ENCODE data around the gene AQR.

AQR gene

GRCh38 chr15:34879107-34879506, 90.4 kb downstream of the AQR start:
- Histone ChIP-seq H3K4me3 (ENCODE audit: low read length, poor library complexity, severe bottlenecking) (no peak overlapping the region), H3K9ac (ENCODE audit: low read depth, low read length, poor library complexity, severe bottlenecking) (no peak overlapping the region), H3K9me3 (ENCODE audit: insufficient read depth, low read depth, low read length) (no peaks in the 10 kb centered on the region), H4K20me1 (ENCODE audit: insufficient read depth, low read length, poor library complexity, severe bottlenecking) (no peaks in the 10 kb centered on the region), H3K9me2 (replicated peaks; ENCODE audit: low read depth, low read length) (no peaks in the 10 kb centered on the region), H3K36me3 (ENCODE audit: insufficient read depth, low read length) (peaks cover 68% of the 10 kb centered on the region), H3K4me1 (ENCODE audit: insufficient read depth, low read length, poor library complexity, severe bottlenecking) (no peaks in the 10 kb centered on the region), H2AFZ (ENCODE audit: low read length) (no peak overlapping the region), H3K4me2 (ENCODE audit: low read depth, low read length, poor library complexity, severe bottlenecking) (no peak overlapping the region), H3F3A (ENCODE audit: low read depth) (no peaks in the 10 kb centered on the region), H3K79me2 (ENCODE audit: insufficient read depth, low read length) (no peaks in the 10 kb centered on the region), H3K27me3 (ENCODE audit: insufficient read depth, low read length, poor library complexity, severe bottlenecking) (no peaks in the 10 kb centered on the region)
- TF ChIP-seq EZH2phosphoT487 (IDR thresholded peaks at IDR 0.05; ENCODE audit: borderline replicate concordance) = no peak
- TF ChIP-seq CTCF (conservative IDR thresholded peaks at IDR 0.05; ENCODE audit: low read length) = no peak

- no peaks in the 10 kb centered on the region for H3K79me2 ChIP-seq (ENCODE audit: insufficient read depth, low read length)
- H3K4me3 ChIP-seq (ENCODE audit: low read length, poor library complexity, severe bottlenecking) = no peak overlapping the region
Observed at GRCh38 chr15:34876640-34877039, 92.9 kb downstream of the AQR start.

GRCh38 chr15:34869110-34869509, 100.4 kb downstream of the AQR start:
- Histone ChIP-seq H3K36me3 (ENCODE audit: insufficient read depth, low read length) (peaks cover 60% of the 10 kb centered on the region), H2AFZ (ENCODE audit: low read length) (no peak overlapping the region), H3F3A (ENCODE audit: low read depth) (no peaks in the 10 kb centered on the region; the same call in 1 of the 2 replicates), H3K9me3 (ENCODE audit: insufficient read depth, low read depth, low read length) (0 out of 2 replicates have a peak, but pooled peaks cover 4% of the 10 kb centered on the region), H3K4me2 (ENCODE audit: low read depth, low read length, poor library complexity, severe bottlenecking) (no peak overlapping the region), H3K27me3 (ENCODE audit: insufficient read depth, low read length, poor library complexity, severe bottlenecking) (no peaks in the 10 kb centered on the region), H3K79me2 (ENCODE audit: insufficient read depth, low read length) (no peaks in the 10 kb centered on the region), H4K20me1 (ENCODE audit: insufficient read depth, low read length, poor library complexity, severe bottlenecking) (no peaks in the 10 kb centered on the region), H3K9me2 (replicated peaks; ENCODE audit: low read depth, low read length) (no peaks in the 10 kb centered on the region), H3K4me3 (ENCODE audit: low read length, poor library complexity, severe bottlenecking) (no peak overlapping the region), H3K4me1 (ENCODE audit: insufficient read depth, low read length, poor library complexity, severe bottlenecking) (no peaks in the 10 kb centered on the region), H3K9ac (ENCODE audit: low read depth, low read length, poor library complexity, severe bottlenecking) (no peak overlapping the region)
- TF ChIP-seq CTCF (conservative IDR thresholded peaks at IDR 0.05; ENCODE audit: low read length) = no peak
- TF ChIP-seq EZH2phosphoT487 (IDR thresholded peaks at IDR 0.05; ENCODE audit: borderline replicate concordance) = no peak

More at GRCh38 chr15:34876640-34877039, 92.9 kb downstream of the AQR start:
- Histone ChIP-seq H3K9ac (ENCODE audit: low read depth, low read length, poor library complexity, severe bottlenecking) (no peak overlapping the region), H4K20me1 (ENCODE audit: insufficient read depth, low read length, poor library complexity, severe bottlenecking) (no peaks in the 10 kb centered on the region), H3K4me2 (ENCODE audit: low read depth, low read length, poor library complexity, severe bottlenecking) (no peak overlapping the region), H3K4me1 (ENCODE audit: insufficient read depth, low read length, poor library complexity, severe bottlenecking) (no peaks in the 10 kb centered on the region), H3K9me2 (replicated peaks; ENCODE audit: low read depth, low read length) (no peaks in the 10 kb centered on the region), H2AFZ (ENCODE audit: low read length) (no peak overlapping the region), H3K9me3 (ENCODE audit: insufficient read depth, low read depth, low read length) (no peaks in the 10 kb centered on the region), H3F3A (ENCODE audit: low read depth) (no peaks in the 10 kb centered on the region), H3K36me3 (ENCODE audit: insufficient read depth, low read length) (peaks cover 69% of the 10 kb centered on the region), H3K27me3 (ENCODE audit: insufficient read depth, low read length, poor library complexity, severe bottlenecking) (no peaks in the 10 kb centered on the region)
- TF ChIP-seq EZH2phosphoT487 (IDR thresholded peaks at IDR 0.05; ENCODE audit: borderline replicate concordance) (no peak), CTCF (conservative IDR thresholded peaks at IDR 0.05; ENCODE audit: low read length) (no peak)

Data from Loucy (cell line).